ENCODE data around the gene GOLGA8B. TPM values are rescaled to one million over a fixed set of nuclear protein-coding genes. Genes with fewer than 3 reads are reported as not detected.

Gene GOLGA8B
- total RNA-seq, 3 donors from 2014 or later = 17.2 to 75.3 (median 22.7) TPM

DNA sequence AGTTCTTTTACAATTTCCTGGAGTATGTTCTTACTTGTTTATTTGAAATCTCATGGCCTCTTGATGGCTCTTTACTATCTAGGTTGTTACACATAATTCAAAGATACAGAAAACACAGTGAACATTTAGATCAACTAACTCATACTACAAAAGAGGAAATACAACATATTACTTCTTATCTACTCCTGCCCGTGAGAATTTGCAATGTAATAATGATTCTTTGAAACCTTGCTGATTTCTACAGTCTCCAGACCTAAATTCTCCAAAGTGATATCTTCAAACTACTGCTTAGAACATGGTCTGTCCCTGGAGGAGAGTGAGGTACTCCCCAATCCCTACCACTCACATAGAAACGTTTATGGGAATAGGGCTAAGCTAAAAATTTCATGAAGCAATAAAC lies 29.9 kb upstream of the GOLGA8B start:
- no peak for ATAC-seq
- no peak for DNase-seq
- TF ChIP-seq, protein P1, sequence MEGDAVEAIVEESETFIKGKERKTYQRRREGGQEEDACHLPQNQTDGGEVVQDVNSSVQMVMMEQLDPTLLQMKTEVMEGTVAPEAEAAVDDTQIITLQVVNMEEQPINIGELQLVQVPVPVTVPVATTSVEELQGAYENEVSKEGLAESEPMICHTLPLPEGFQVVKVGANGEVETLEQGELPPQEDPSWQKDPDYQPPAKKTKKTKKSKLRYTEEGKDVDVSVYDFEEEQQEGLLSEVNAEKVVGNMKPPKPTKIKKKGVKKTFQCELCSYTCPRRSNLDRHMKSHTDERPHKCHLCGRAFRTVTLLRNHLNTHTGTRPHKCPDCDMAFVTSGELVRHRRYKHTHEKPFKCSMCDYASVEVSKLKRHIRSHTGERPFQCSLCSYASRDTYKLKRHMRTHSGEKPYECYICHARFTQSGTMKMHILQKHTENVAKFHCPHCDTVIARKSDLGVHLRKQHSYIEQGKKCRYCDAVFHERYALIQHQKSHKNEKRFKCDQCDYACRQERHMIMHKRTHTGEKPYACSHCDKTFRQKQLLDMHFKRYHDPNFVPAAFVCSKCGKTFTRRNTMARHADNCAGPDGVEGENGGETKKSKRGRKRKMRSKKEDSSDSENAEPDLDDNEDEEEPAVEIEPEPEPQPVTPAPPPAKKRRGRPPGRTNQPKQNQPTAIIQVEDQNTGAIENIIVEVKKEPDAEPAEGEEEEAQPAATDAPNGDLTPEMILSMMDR (IDR thresholded peaks at IDR 0.05) = no peak
- Histone ChIP-seq H3K36me3 (ENCODE audit: low read depth) (no peaks in the 10 kb centered on the region), H3K4me3 (no peak overlapping the region), H3K9me3 (no peaks in the 10 kb centered on the region), H3K4me1 (ENCODE audit: low read depth) (no peaks in the 10 kb centered on the region)
- intact Hi-C loops (cut with DNase I, micrococcal nuclease) = no loop called here

DNA sequence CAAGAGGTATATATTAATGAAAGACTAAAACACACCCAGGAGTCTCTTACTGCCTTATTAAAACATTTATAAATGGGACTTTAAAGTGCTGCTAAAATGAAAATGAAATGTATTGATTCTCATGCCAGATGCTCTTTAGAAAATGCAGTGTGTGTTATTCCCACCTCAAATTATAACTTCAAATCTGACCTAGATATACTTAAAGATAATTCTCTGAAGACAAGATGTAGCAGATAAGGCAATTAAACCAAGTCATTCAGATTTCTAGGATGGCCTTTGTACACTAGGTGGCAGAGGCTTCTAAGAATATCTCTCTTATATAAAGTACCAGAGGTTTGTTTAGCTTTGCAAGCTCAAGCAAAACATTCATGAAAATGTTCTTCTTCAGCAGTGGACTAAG lies 26.9 kb upstream of the GOLGA8B start:
- no peaks in the 10 kb centered on the region for H3K4me1 ChIP-seq (ENCODE audit: low read depth)
- no peak for DNase-seq
- H3K4me3 ChIP-seq = no peak overlapping the region
- intact Hi-C loops (cut with DNase I, micrococcal nuclease) = no loop called here
- TF ChIP-seq, protein P1 (IDR thresholded peaks at IDR 0.05) = no peak
- H3K9me3 ChIP-seq = no peaks in the 10 kb centered on the region
- ATAC-seq = no peak
- H3K36me3 ChIP-seq (ENCODE audit: low read depth) = no peaks in the 10 kb centered on the region

DNA sequence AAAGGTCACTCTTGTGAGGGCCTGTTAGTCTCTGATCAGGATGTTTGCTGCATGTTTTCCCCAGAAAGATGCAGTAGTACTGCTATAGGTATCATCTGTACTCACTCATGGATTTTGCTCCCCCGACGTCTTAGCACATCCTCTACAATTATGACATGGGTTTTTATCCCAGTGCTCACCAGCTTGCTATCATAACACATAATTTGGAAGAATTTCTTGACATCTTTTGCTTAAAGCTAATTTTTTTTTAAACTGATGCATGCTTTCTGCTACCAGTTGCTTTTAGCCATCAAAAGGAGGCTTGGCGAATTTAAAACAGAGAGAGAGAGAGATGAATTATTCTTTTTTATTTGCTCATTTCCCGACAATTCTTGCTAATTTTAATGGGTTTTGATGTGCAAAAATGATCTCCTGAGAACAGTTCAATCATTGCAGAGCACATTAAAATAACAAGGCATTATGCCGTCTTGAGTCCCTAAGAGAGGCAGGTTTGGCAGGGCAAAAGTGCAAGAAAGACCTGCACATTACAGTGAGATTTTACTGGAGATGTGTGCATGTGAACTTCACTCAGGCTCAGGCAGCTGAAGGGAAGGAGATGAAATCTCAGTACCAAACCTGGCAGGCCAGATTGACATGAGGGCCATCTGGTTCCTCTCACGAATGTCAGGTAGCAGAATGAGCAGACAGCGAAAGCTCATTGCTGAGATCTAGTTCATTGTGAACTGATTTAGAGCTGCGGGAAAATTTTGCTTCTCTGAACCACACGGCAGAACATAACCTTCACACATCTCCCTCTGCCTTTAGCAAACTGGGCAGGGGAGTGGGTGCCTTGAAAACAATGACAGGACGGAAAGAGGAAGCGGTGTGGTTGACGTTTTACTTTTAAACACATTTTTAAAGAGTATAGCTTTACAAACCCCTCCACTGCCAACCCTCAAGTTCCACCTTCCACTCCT lies 25.9 kb upstream of the GOLGA8B start:
- Histone ChIP-seq H3K9me3 (no peaks in the 10 kb centered on the region), H3K4me1 (ENCODE audit: low read depth) (no peaks in the 10 kb centered on the region), H3K4me3 (no peak overlapping the region), H3K36me3 (ENCODE audit: low read depth) (no peaks in the 10 kb centered on the region)
- intact Hi-C loops (cut with DNase I, micrococcal nuclease) = no loop called here
- ATAC-seq (no peak), DNase-seq (no peak)
- TF ChIP-seq, protein P1 (IDR thresholded peaks at IDR 0.05) = no peak

DNA sequence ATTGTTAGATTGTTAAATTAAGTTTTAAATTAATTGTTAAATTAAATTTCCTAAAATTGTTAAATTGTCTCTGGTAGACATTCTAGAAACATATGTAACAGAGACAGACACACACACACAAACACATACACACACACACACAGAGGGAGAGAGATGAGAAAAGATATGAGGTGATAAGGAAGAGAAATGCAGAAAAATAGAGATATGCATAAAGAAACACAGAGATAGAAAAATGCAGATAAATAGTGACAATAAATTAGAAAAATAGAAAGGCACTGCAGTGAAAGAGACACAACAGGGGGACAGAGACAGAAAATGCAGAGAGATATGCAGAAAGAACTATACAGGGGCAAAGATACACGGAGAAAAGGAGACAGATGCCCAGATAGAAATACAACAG lies 25.1 kb upstream of the GOLGA8B start:
- Histone ChIP-seq H3K4me1 (ENCODE audit: low read depth) (no peaks in the 10 kb centered on the region), H3K4me3 (no peak overlapping the region), H3K36me3 (ENCODE audit: low read depth) (no peaks in the 10 kb centered on the region), H3K9me3 (no peaks in the 10 kb centered on the region)
- intact Hi-C loops (cut with DNase I, micrococcal nuclease) = no loop called here
- ATAC-seq (no peak), DNase-seq (no peak)
- TF ChIP-seq, protein P1 (IDR thresholded peaks at IDR 0.05) = no peak

DNA sequence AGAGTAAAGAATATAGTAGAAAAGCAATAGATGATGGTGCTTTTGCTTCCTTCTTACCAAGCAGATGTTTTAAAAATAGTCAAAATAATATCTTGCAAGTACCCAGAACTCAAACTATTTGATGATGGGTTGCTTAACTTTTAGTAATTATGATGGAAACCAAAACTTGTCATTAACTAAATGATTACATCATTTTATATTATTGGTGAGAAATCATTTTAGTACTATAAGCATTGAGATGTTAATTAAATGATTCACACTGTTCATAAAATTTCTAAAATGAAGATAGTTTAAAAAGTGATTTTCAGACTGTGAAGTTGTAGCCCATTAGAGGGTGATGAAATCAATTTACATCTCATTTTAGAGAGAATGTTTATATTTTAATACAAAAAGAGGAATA lies 24.4 kb upstream of the GOLGA8B start:
- no peaks in the 10 kb centered on the region for H3K36me3 ChIP-seq (ENCODE audit: low read depth)
- no peak for DNase-seq
- no peaks in the 10 kb centered on the region for H3K4me1 ChIP-seq (ENCODE audit: low read depth)
- no peak overlapping the region for H3K4me3 ChIP-seq
- intact Hi-C loops (cut with DNase I, micrococcal nuclease) = no loop called here
- TF ChIP-seq, protein P1 (IDR thresholded peaks at IDR 0.05) = no peak
- ATAC-seq = no peak
- no peaks in the 10 kb centered on the region for H3K9me3 ChIP-seq
